IMR-90 (cell line): Measurements from ENCODE around the gene PRR36. TPM values are rescaled to one million over a fixed set of nuclear protein-coding genes. Genes with fewer than 3 reads are reported as not detected.

Experiments
- ATAC-seq: fragments of 200-7000 bp; cut with Tn5 transposase; 2 replicates; pipeline ENCODE4 v1.9.1; 2020; ENCODE audit warnings: low read depth, mild to moderate bottlenecking, moderate library complexity
- BruUV-seq: library from RNA; stranded (reverse); fragments of 400-500 nt; replicated peaks from 2 replicates; lab custom pipeline; 2021; lab: Mats Ljungman, UMichigan
- CTCF ChIA-PET: fragments of 300-600 bp; formaldehyde crosslinking; extraction: SDS; loops from one replicate; lab custom pipeline; 2021; ENCODE audit warnings: antibody characterized with exemption; lab: Yijun Ruan, JAX
- POLR2A ChIA-PET: fragments of 300-600 bp; sonication (Branson Sonifier 250); formaldehyde crosslinking; loops from one replicate; lab custom pipeline; 2022; ENCODE audit warnings: antibody characterized with exemption; ENCODE audit not compliant: unreplicated experiment; lab: Charles Lee
- DNase-seq: peaks from one replicate; pipeline ENCODE4 v3.0.0; 2013
- H2AFZ ChIP-seq: replicated peaks from 2 replicates; pipeline ENCODE3; 2013; ENCODE audit warnings: low read length, mild to moderate bottlenecking; ENCODE audit not compliant: poor library complexity
- H2AK5ac ChIP-seq: 2 replicates; pipeline ENCODE4 v1.6.1; 2013; ENCODE audit warnings: low read depth, low read length, inconsistent platforms
- H2AK9ac ChIP-seq: replicated peaks from 2 replicates; pipeline ENCODE3; 2013; ENCODE audit warnings: mild to moderate bottlenecking, low read depth, low read length, moderate library complexity; ENCODE audit not compliant: poor library complexity
- H2BK120ac ChIP-seq: 2 replicates; pipeline ENCODE4 v1.6.1; 2013; ENCODE audit warnings: low read depth, low read length, inconsistent platforms
- H2BK15ac ChIP-seq: 3 replicates; pipeline ENCODE4 v1.6.1; 2013; ENCODE audit warnings: low read depth, low read length, inconsistent platforms
- H2BK20ac ChIP-seq: 2 replicates; pipeline ENCODE4 v1.6.1; 2013; ENCODE audit warnings: low read depth, mild to moderate bottlenecking, inconsistent platforms, low read length, moderate library complexity
- H2BK5ac ChIP-seq: 2 replicates; pipeline ENCODE4 v1.6.1; 2013; ENCODE audit warnings: mild to moderate bottlenecking, low read depth, low read length, inconsistent platforms; ENCODE audit not compliant: poor library complexity, severe bottlenecking
- H3K14ac ChIP-seq: replicated peaks from 2 replicates; pipeline ENCODE4 v1.6.1; 2013; ENCODE audit warnings: low read depth, low read length, inconsistent platforms
- H3K18ac ChIP-seq: 2 replicates; pipeline ENCODE4 v1.6.1; 2013; ENCODE audit warnings: low read depth, low read length, control low read depth
- H3K23ac ChIP-seq: 2 replicates; pipeline ENCODE4 v1.6.1; 2013; ENCODE audit warnings: low read depth, low read length, inconsistent platforms
- H3K27ac ChIP-seq: 2 replicates; pipeline ENCODE4 v1.5.1; 2013; ENCODE audit warnings: mild to moderate bottlenecking, control low read depth, low read length; ENCODE audit not compliant: insufficient read depth
- H3K27me3 ChIP-seq: 2 replicates; pipeline ENCODE4 v1.6.1; 2013; ENCODE audit warnings: low read length; ENCODE audit not compliant: control insufficient read depth, insufficient read depth
- H3K36me3 ChIP-seq: 2 replicates; pipeline ENCODE4 v1.6.1; 2013; ENCODE audit warnings: low read length, mixed read lengths; ENCODE audit not compliant: control insufficient read depth, insufficient read depth
- H3K4ac ChIP-seq: 2 replicates; pipeline ENCODE4 v1.6.1; 2013; ENCODE audit warnings: low read depth, low read length, inconsistent platforms
- H3K4me1 ChIP-seq: 2 replicates; pipeline ENCODE4 v1.6.1; 2013; ENCODE audit warnings: low read length, mixed read lengths; ENCODE audit not compliant: control insufficient read depth, insufficient read depth
- H3K4me2 ChIP-seq: 2 replicates; pipeline ENCODE4 v1.6.1; 2013; ENCODE audit warnings: low read depth, mild to moderate bottlenecking, control low read depth, low read length, moderate library complexity
- H3K4me3 ChIP-seq: 2 replicates; pipeline ENCODE4 v1.5.1; 2013; ENCODE audit warnings: low read depth, mild to moderate bottlenecking, control low read depth, low read length, moderate library complexity; ENCODE audit not compliant: insufficient read depth
- H3K56ac ChIP-seq: 2 replicates; pipeline ENCODE4 v1.6.1; 2013; ENCODE audit warnings: low read length, inconsistent platforms; ENCODE audit not compliant: insufficient read depth; ENCODE audit errors: extremely low read depth
- H3K79me1 ChIP-seq, 2 experiments: 2 replicates each; pipeline ENCODE4 v1.6.1; 2013; ENCODE audit warnings: low read length in 2 of 2, inconsistent platforms in 1 of 2, low read depth in 1 of 2
- H3K9ac ChIP-seq: 2 replicates; pipeline ENCODE4 v1.6.1; 2013; ENCODE audit warnings: low read depth, low read length, control low read depth
- H3K9me1 ChIP-seq: 2 replicates; pipeline ENCODE4 v1.6.1; 2013; ENCODE audit warnings: low read length, inconsistent platforms; ENCODE audit not compliant: insufficient read depth
- H3K9me3 ChIP-seq: 2 replicates; pipeline ENCODE4 v1.6.1; 2013; ENCODE audit warnings: low read length; ENCODE audit not compliant: control insufficient read depth, insufficient read depth
- H4K20me1 ChIP-seq: 2 replicates; pipeline ENCODE4 v1.6.1; 2013; ENCODE audit warnings: low read length, inconsistent platforms; ENCODE audit not compliant: insufficient read depth
- H4K5ac ChIP-seq: 2 replicates; pipeline ENCODE4 v1.6.1; 2013; ENCODE audit warnings: mild to moderate bottlenecking, low read depth, low read length, control low read depth
- H4K8ac ChIP-seq, 2 experiments: 2 replicates each; pipeline ENCODE4 v1.6.1; 2013; ENCODE audit warnings: low read depth in 2 of 2, low read length in 2 of 2, control low read depth in 1 of 2, inconsistent platforms in 1 of 2
- H4K91ac ChIP-seq: 2 replicates; pipeline ENCODE4 v1.6.1; 2013; ENCODE audit warnings: low read depth, low read length, inconsistent platforms; ENCODE audit not compliant: insufficient read depth
- FOS ChIP-seq: fragments of 150-350 bp; IDR thresholded peaks from 2 replicates; pipeline ENCODE4 v1.6.1; 2016; ENCODE audit warnings: low read depth, low read length
- RFX5 ChIP-seq: IDR thresholded peaks from 2 replicates; pipeline ENCODE4 v1.8.0; 2012; ENCODE audit warnings: low read depth, mild to moderate bottlenecking, low read length, moderate library complexity
- WGBS, 2 experiments: methylation state at CpG; one replicate each; pipeline versions ENCODE4 v1.1.5 to v1.1.7; 2013; ENCODE audit warnings: missing lambda C conversion rate in 2 of 2; ENCODE audit not compliant: insufficient read length in 1 of 2; ENCODE audit errors: extremely low coverage in 2 of 2; 5-methylcytosine and 5-hydroxymethylcytosine counted together
- dilution Hi-C: fragments of 300-500 bp; cut with HindIII; formaldehyde crosslinking; loops from one replicate; pipeline ENCODE4 v1.14.3; 2018; ENCODE audit warnings: low sequenced_read_pairs; ENCODE audit not compliant: unreplicated experiment
- in situ Hi-C: fragments of 300-500 bp; cut with MboI; formaldehyde crosslinking; loops from 3 replicates; pipeline ENCODE4 v1.14.3; 2019; ENCODE audit warnings: low sequenced_read_pairs, inconsistent platforms, mixed read lengths
- intact Hi-C: fragments of 100-400 bp; cut with micrococcal nuclease; formaldehyde crosslinking; loops from 2 replicates; pipeline ENCODE4 v1.10.0; 2022
- polyA plus RNA-seq, 3 experiments: library from polyadenylated mRNA; depleted of rRNA; stranded (reverse); fragments of >200 nt; gene quantifications; 2 replicates each; pipeline ENCODE4 v1.2.3, GENCODE V29; 2012; ENCODE audit warnings: low replicate concordance in 1 of 3
- total RNA-seq: library from RNA; depleted of rRNA; stranded (reverse); fragments of >200 nt; gene quantifications from 2 replicates; pipeline ENCODE4 v1.2.3, GENCODE V29; 2012
- TF ChIP-seq, protein P1 (sequence below): fragments of 150-350 bp; IDR thresholded peaks from 2 replicates; pipeline ENCODE4 v1.6.1; 2017; ENCODE audit warnings: mild to moderate bottlenecking, antibody characterized with exemption, low read length, low read depth
- TF ChIP-seq, protein P2 (sequence below): fragments of 150-350 bp; IDR thresholded peaks from 2 replicates; pipeline ENCODE4 v1.6.1; 2016; ENCODE audit warnings: low read depth, mild to moderate bottlenecking, low read length, moderate library complexity, borderline replicate concordance

PRR36 gene
- total and polyA plus RNA-seq, 2 of the 4 experiments (the other 2 are of a cell fraction): 0.02 TPM; not detected in 1

DNA sequence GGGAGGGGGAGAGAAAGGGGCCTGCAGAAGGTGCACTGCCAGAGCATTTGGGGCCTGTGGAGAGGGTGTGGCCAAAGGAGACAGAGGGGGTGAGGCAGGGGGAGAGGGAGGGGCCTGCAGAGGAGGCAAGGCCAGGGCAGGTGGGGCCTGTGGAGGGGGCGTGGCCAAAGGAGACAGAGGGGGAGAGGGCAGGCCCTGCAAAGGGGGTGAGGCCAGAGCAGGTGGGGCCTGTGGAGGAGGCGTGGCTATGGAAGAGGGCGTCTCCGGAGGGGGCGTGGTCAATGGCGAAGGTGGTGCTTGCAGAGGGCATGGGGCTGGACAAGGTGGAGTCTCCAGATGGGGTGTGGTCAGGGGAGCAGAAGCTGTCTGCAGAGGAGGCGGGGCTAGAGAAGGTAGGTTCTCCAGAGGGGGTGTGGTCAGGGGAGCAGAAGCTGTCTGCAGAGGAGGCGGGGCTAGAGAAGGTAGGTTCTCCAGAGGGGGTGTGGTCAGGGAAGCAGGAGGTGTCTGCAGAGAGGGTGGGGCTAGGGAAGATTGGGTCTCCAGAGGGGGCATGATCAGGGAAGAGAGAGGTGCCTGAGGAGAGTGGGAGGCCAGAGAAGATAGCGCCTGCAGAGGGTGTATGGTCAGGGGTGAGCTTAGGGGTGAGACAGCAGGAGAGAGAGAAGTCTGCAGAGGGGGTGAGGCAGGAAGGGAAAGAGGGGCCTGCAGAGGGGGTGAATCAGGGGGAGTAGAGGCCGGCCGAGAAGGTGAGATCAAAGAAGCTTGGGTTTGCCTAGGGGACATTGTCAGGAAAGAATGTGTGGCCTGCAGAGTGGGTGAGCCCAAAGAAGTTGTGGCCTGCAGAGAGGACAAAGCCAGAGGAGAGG is 3.4 kb downstream of the PRR36 start:
- Histone ChIP-seq H3K9ac (no peak overlapping the region), H3K18ac (no peak overlapping the region), H3K4ac (no peak overlapping the region), H3K23ac (no peak overlapping the region), H4K5ac (no peak overlapping the region), H3K9me1 (no peaks in the 10 kb centered on the region), H3K27me3 (peaks cover 33% of the 10 kb centered on the region), H3K4me3 (no peak overlapping the region), H3K14ac (no peak overlapping the region), H2BK5ac (no peak overlapping the region), H2AK9ac (no peak overlapping the region), H3K27ac (no peak overlapping the region), H2BK15ac (no peak overlapping the region), H4K8ac (no peak overlapping the region), H3K79me1 (no peaks in the 10 kb centered on the region), H3K4me2 (no peak overlapping the region), H2AFZ (peak overlapping the region; percentile 51), H2AK5ac (no peak overlapping the region), H4K20me1 (peaks cover 8% of the 10 kb centered on the region), H3K36me3 (no peaks in the 10 kb centered on the region), H3K56ac (no peak overlapping the region), H2BK20ac (no peak overlapping the region), H3K9me3 (no peaks in the 10 kb centered on the region), H4K91ac (no peak overlapping the region), H3K4me1 (peaks cover 16% of the 10 kb centered on the region), H2BK120ac (no peak overlapping the region)
- dilution Hi-C loops: no loop called here
- POLR2A ChIA-PET: no interaction called here
- no peak for DNase-seq
- no peak for ATAC-seq
- CTCF ChIA-PET: no interaction called here
- TF ChIP-seq RFX5 (no peak), FOS (no peak)
- TF ChIP-seq, protein P1, sequence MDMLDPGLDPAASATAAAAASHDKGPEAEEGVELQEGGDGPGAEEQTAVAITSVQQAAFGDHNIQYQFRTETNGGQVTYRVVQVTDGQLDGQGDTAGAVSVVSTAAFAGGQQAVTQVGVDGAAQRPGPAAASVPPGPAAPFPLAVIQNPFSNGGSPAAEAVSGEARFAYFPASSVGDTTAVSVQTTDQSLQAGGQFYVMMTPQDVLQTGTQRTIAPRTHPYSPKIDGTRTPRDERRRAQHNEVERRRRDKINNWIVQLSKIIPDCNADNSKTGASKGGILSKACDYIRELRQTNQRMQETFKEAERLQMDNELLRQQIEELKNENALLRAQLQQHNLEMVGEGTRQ: no peak
- TF ChIP-seq, protein P2, sequence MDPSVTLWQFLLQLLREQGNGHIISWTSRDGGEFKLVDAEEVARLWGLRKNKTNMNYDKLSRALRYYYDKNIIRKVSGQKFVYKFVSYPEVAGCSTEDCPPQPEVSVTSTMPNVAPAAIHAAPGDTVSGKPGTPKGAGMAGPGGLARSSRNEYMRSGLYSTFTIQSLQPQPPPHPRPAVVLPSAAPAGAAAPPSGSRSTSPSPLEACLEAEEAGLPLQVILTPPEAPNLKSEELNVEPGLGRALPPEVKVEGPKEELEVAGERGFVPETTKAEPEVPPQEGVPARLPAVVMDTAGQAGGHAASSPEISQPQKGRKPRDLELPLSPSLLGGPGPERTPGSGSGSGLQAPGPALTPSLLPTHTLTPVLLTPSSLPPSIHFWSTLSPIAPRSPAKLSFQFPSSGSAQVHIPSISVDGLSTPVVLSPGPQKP: no peak
- WGBS, 2 experiments: 70% methylated on average over 8 of the region's 11 CpGs; no CpG with 5 or more reads in 1 of the 2 experiments
- no TSS peak for BruUV-seq
- intact Hi-C loops: no loop called here
- in situ Hi-C loops: no loop called here
